ENCODE results near the gene ZYG11A. TPM values are rescaled to one million over a fixed set of nuclear protein-coding genes. Genes with fewer than 3 reads are reported as not detected.

ZYG11A gene
- total and polyA plus RNA-seq, 2 donors from 2014 or later = 0.28 to 0.84 TPM

DNA sequence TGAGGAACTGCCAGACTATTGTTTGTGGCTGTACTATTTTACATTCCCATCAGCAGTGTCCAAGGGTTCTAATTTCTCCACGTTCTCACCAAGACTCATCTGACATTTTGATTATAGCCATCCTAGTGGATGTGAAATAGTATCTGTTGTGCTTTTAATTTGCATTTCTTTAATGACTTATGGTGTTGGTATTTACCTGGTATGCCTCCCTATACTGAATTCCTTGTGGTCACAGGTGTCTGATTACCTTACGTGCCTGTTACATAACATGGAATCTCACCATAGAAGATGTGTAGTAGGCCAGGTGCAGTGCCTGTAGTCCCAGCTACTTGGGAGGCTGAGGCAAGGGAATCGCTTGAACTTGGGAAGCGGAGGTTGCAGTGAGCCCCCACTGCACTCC lies 13.5 kb downstream of the ZYG11A start:
- no peak for FAIRE-seq
- H3K27me3 ChIP-seq (ENCODE audit: control insufficient read depth, insufficient read depth, low read length) = no peaks in the 10 kb centered on the region
- intact Hi-C loops (cut with DNase I) = no loop called here
- H3K27ac ChIP-seq (ENCODE audit: low read depth in 2 of 2, low read length in 2 of 2) = no peak overlapping the region
- no peak overlapping the region for H3K9ac ChIP-seq (ENCODE audit: low read length in 3 of 3)
- no peak overlapping the region for H3K4me3 ChIP-seq (ENCODE audit: low read length in 3 of 3)
- no peaks in the 10 kb centered on the region for H3K9me3 ChIP-seq (ENCODE audit: control insufficient read depth in 2 of 3, insufficient read depth in 1 of 3, low read length in 3 of 3)
- DNase-seq = no peak
- no peaks in the 10 kb centered on the region for H3K36me3 ChIP-seq (ENCODE audit: control insufficient read depth in 2 of 3, insufficient read depth in 3 of 3, low read length in 3 of 3)
- no peak for TF ChIP-seq CTCF (IDR thresholded peaks at IDR 0.05; ENCODE audit: borderline replicate concordance, extremely low read depth, insufficient read depth)
- H3K4me1 ChIP-seq (ENCODE audit: control insufficient read depth in 2 of 3, insufficient read depth in 2 of 3, low read depth in 1 of 3, low read length in 3 of 3) = no peaks in the 10 kb centered on the region

DNA sequence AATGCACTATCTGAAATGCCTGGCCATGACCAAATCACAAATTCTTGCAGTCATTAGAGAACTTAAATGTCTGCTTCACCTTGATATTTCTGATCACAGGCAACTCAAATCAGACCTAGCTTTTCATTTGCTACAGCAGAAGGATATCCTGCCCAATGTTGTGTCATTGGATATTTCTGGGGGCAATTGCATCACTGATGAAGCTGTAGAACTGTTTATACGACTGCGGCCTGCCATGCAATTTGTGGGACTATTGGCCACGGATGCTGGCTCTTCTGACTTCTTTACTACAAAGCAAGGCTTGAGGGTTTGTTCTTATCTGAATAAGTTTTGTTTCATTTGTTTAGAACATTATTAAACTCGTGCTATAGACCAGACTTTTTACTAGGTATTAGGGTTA lies 14.9 kb downstream of the ZYG11A start:
- DNase-seq (no peak), FAIRE-seq (no peak)
- no peaks in the 10 kb centered on the region for H3K27me3 ChIP-seq (ENCODE audit: control insufficient read depth, insufficient read depth, low read length)
- TF ChIP-seq CTCF (IDR thresholded peaks at IDR 0.05; ENCODE audit: borderline replicate concordance, extremely low read depth, insufficient read depth) = no peak
- H3K27ac ChIP-seq (ENCODE audit: low read depth in 2 of 2, low read length in 2 of 2) = no peak overlapping the region
- H3K4me3 ChIP-seq (ENCODE audit: low read length in 3 of 3) = no peak overlapping the region
- H3K36me3 ChIP-seq (ENCODE audit: control insufficient read depth in 2 of 3, insufficient read depth in 3 of 3, low read length in 3 of 3) = no peaks in the 10 kb centered on the region
- H3K4me1 ChIP-seq (ENCODE audit: control insufficient read depth in 2 of 3, insufficient read depth in 2 of 3, low read depth in 1 of 3, low read length in 3 of 3) = no peaks in the 10 kb centered on the region
- H3K9ac ChIP-seq (ENCODE audit: low read length in 3 of 3) = no peak overlapping the region
- intact Hi-C loops (cut with DNase I) = no loop called here
- H3K9me3 ChIP-seq (ENCODE audit: control insufficient read depth in 2 of 3, insufficient read depth in 1 of 3, low read length in 3 of 3) = no peaks in the 10 kb centered on the region

- no peak overlapping the region for H3K4me3 ChIP-seq (ENCODE audit: low read length in 3 of 3)
- no peaks in the 10 kb centered on the region for H3K36me3 ChIP-seq (ENCODE audit: control insufficient read depth in 2 of 3, insufficient read depth in 3 of 3, low read length in 3 of 3)
- no peak overlapping the region for H3K27ac ChIP-seq (ENCODE audit: low read depth in 2 of 2, low read length in 2 of 2)
- H3K4me1 ChIP-seq (ENCODE audit: control insufficient read depth in 2 of 3, insufficient read depth in 2 of 3, low read depth in 1 of 3, low read length in 3 of 3) = no peaks in the 10 kb centered on the region
- DNase-seq = no peak
- no peaks in the 10 kb centered on the region for H3K27me3 ChIP-seq (ENCODE audit: control insufficient read depth, insufficient read depth, low read length)
- H3K9ac ChIP-seq (ENCODE audit: low read length in 3 of 3) = no peak overlapping the region
- intact Hi-C loops (cut with DNase I) = no loop called here
- no peak for TF ChIP-seq CTCF (IDR thresholded peaks at IDR 0.05; ENCODE audit: borderline replicate concordance, extremely low read depth, insufficient read depth)
- FAIRE-seq = no peak
- no peaks in the 10 kb centered on the region for H3K9me3 ChIP-seq (ENCODE audit: control insufficient read depth in 2 of 3, insufficient read depth in 1 of 3, low read length in 3 of 3)
Measured at GRCh38 chr1:52862666-52863458, 20.3 kb downstream of the ZYG11A start.
